ENCODE data around the gene FXYD5. TPM values are rescaled to one million over a fixed set of nuclear protein-coding genes. Genes with fewer than 3 reads are reported as not detected.

Gene FXYD5
- total and polyA plus RNA-seq, 9 of the 15 experiments (the other 6 are each of a cell fraction or from before 2014, with no cell fraction given): 104 to 537 (median 174) TPM

DNA sequence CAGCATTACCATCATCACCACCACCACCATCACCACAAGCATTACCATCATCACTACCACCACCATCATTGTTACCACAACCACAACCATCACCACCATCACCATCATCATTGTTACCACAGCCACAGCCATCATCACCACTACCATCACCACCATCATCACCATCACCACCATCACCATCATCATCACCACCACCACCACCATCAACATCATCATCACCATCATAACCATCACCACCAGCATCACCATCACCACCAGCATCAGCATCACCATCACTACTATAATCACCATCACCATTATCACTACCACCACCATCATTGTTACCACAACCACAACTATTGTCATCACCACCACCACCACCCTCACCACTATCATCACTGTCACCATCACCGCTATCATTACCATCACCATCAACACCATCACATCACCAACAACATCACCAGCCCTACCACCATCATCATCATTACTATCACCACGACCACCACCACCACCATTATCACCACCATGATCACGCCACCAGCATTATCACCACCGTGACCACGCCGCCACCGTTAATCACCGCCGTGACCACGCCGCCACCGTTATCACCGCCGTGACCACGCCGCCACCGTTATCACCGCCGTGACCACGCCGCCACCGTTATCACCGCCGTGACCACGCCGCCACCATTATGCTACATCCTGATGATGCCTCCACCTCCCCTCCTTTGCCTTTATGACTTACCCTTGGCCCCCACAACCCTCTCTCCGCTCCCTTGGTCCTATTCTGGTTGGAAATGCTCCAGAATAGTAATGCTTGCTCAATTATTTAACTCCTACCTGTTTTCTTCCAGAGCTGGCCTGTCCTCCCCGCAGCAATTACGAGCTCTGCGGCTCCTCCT lies 48.9 kb upstream of the FXYD5 start (continued):
- TF ChIP-seq SRF (CRISPR knock-in tag; IDR thresholded peaks at IDR 0.05) (no peak), ZNF146 (CRISPR knock-in tag; IDR thresholded peaks at IDR 0.05; ENCODE audit: unreplicated experiment) (no peak), SMAD2 (IDR thresholded peaks at IDR 0.05; ENCODE audit: low read depth, low read length) (no peak), PTTG1 (tag; IDR thresholded peaks at IDR 0.05; ENCODE audit: low read depth) (no peak), HIVEP1 (CRISPR knock-in tag; IDR thresholded peaks at IDR 0.05) (no peak)
- TF ChIP-seq, protein P1, sequence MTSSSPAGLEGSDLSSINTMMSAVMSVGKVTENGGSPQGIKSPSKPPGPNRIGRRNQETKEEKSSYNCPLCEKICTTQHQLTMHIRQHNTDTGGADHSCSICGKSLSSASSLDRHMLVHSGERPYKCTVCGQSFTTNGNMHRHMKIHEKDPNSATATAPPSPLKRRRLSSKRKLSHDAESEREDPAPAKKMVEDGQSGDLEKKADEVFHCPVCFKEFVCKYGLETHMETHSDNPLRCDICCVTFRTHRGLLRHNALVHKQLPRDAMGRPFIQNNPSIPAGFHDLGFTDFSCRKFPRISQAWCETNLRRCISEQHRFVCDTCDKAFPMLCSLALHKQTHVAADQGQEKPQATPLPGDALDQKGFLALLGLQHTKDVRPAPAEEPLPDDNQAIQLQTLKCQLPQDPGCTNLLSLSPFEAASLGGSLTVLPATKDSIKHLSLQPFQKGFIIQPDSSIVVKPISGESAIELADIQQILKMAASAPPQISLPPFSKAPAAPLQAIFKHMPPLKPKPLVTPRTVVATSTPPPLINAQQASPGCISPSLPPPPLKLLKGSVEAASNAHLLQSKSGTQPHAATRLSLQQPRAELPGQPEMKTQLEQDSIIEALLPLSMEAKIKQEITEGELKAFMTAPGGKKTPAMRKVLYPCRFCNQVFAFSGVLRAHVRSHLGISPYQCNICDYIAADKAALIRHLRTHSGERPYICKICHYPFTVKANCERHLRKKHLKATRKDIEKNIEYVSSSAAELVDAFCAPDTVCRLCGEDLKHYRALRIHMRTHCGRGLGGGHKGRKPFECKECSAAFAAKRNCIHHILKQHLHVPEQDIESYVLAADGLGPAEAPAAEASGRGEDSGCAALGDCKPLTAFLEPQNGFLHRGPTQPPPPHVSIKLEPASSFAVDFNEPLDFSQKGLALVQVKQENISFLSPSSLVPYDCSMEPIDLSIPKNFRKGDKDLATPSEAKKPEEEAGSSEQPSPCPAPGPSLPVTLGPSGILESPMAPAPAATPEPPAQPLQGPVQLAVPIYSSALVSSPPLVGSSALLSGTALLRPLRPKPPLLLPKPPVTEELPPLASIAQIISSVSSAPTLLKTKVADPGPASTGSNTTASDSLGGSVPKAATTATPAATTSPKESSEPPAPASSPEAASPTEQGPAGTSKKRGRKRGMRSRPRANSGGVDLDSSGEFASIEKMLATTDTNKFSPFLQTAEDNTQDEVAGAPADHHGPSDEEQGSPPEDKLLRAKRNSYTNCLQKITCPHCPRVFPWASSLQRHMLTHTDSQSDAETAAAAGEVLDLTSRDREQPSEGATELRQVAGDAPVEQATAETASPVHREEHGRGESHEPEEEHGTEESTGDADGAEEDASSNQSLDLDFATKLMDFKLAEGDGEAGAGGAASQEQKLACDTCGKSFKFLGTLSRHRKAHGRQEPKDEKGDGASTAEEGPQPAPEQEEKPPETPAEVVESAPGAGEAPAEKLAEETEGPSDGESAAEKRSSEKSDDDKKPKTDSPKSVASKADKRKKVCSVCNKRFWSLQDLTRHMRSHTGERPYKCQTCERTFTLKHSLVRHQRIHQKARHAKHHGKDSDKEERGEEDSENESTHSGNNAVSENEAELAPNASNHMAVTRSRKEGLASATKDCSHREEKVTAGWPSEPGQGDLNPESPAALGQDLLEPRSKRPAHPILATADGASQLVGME (CRISPR knock-in tag; IDR thresholded peaks at IDR 0.05): no peak
- TF ChIP-seq, protein P2, sequence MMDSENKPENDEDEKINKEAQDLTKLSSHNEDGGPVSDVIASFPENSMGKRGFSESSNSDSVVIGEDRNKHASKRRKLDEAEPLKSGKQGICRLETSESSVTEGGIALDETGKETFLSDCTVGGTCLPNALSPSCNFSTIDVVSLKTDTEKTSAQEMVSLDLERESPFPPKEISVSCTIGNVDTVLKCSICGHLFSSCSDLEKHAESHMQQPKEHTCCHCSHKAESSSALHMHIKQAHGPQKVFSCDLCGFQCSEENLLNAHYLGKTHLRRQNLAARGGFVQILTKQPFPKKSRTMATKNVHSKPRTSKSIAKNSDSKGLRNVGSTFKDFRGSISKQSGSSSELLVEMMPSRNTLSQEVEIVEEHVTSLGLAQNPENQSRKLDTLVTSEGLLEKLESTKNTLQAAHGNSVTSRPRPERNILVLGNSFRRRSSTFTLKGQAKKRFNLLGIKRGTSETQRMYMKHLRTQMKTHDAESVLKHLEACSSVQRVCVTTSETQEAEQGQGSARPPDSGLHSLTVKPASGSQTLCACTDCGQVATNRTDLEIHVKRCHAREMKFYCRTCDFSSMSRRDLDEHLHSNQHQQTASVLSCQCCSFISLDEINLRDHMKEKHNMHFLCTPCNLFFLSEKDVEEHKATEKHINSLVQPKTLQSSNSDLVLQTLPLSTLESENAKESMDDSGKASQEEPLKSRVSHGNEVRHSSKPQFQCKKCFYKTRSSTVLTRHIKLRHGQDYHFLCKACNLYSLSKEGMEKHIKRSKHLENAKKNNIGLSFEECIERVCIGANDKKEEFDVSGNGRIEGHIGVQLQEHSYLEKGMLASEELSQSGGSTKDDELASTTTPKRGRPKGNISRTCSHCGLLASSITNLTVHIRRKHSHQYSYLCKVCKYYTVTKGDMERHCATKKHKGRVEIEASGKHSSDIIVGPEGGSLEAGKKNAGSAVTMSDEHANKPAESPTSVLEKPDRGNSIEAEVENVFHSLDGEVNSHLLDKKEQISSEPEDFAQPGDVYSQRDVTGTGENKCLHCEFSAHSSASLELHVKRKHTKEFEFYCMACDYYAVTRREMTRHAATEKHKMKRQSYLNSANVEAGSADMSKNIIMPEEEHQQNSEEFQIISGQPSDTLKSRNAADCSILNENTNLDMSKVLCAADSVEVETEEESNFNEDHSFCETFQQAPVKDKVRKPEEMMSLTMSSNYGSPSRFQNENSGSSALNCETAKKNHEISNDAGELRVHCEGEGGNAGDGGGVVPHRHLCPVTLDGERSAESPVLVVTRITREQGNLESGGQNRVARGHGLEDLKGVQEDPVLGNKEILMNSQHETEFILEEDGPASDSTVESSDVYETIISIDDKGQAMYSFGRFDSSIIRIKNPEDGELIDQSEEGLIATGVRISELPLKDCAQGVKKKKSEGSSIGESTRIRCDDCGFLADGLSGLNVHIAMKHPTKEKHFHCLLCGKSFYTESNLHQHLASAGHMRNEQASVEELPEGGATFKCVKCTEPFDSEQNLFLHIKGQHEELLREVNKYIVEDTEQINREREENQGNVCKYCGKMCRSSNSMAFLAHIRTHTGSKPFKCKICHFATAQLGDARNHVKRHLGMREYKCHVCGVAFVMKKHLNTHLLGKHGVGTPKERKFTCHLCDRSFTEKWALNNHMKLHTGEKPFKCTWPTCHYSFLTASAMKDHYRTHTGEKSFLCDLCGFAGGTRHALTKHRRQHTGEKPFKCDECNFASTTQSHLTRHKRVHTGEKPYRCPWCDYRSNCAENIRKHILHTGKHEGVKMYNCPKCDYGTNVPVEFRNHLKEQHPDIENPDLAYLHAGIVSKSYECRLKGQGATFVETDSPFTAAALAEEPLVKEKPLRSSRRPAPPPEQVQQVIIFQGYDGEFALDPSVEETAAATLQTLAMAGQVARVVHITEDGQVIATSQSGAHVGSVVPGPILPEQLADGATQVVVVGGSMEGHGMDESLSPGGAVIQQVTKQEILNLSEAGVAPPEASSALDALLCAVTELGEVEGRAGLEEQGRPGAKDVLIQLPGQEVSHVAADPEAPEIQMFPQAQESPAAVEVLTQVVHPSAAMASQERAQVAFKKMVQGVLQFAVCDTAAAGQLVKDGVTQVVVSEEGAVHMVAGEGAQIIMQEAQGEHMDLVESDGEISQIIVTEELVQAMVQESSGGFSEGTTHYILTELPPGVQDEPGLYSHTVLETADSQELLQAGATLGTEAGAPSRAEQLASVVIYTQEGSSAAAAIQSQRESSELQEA (IDR thresholded peaks at IDR 0.05; ENCODE audit: low read depth): no peak; the same call in 1 of the 2 replicates
- TF ChIP-seq, protein P3, sequence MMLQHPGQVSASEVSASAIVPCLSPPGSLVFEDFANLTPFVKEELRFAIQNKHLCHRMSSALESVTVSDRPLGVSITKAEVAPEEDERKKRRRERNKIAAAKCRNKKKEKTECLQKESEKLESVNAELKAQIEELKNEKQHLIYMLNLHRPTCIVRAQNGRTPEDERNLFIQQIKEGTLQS (IDR thresholded peaks at IDR 0.05): no peak
- TF ChIP-seq, protein P3 (CRISPR knock-in tag; conservative IDR thresholded peaks at IDR 0.05): no peak
- TF ChIP-seq, protein P4, sequence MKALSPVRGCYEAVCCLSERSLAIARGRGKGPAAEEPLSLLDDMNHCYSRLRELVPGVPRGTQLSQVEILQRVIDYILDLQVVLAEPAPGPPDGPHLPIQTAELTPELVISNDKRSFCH (CRISPR knock-in tag; IDR thresholded peaks at IDR 0.05): no peak
- TF ChIP-seq, protein P4 (tag; IDR thresholded peaks at IDR 0.05): no peak
